Mucosa of rectum (tissue), 2 donors: ENCODE data around the gene PLOD2.

ENCODE experiments used
- H3K27ac ChIP-seq, 2 donors: one replicate each; pipeline ENCODE4 v1.7.0; 2013; ENCODE audit warnings: inconsistent platforms in 2 of 2, low read depth in 2 of 2, low read length in 2 of 2
- H3K27me3 ChIP-seq, 2 donors: one replicate each; pipeline ENCODE4 v1.7.0; 2013; ENCODE audit warnings: low read length in 2 of 2; ENCODE audit not compliant: control insufficient read depth in 2 of 2, insufficient read depth in 2 of 2
- H3K36me3 ChIP-seq, 2 donors: one replicate each; pipeline ENCODE4 v1.7.0; 2013; ENCODE audit warnings: low read length in 2 of 2; ENCODE audit not compliant: control insufficient read depth in 2 of 2, insufficient read depth in 2 of 2
- H3K4me1 ChIP-seq, 2 donors: one replicate each; pipeline ENCODE4 v1.7.0; 2013; ENCODE audit warnings: low read length in 2 of 2, mild to moderate bottlenecking in 1 of 2; ENCODE audit not compliant: control insufficient read depth in 2 of 2, insufficient read depth in 2 of 2
- H3K4me3 ChIP-seq, 2 donors: one replicate each; pipeline ENCODE4 v1.7.0; 2013; ENCODE audit warnings: low read length in 2 of 2
- H3K9ac ChIP-seq, 2 donors: one replicate each; pipeline ENCODE4 v1.7.0; 2013; ENCODE audit warnings: low read length in 2 of 2, low read depth in 1 of 2, mild to moderate bottlenecking in 1 of 2
- H3K9me3 ChIP-seq, 2 donors: one replicate each; pipeline ENCODE4 v1.7.0; 2013; ENCODE audit warnings: low read length in 2 of 2; ENCODE audit not compliant: control insufficient read depth in 2 of 2
- donor health status: healthy.
- donor health status: Normal muscosa, but diverticular disease.

PLOD2 gene

DNA sequence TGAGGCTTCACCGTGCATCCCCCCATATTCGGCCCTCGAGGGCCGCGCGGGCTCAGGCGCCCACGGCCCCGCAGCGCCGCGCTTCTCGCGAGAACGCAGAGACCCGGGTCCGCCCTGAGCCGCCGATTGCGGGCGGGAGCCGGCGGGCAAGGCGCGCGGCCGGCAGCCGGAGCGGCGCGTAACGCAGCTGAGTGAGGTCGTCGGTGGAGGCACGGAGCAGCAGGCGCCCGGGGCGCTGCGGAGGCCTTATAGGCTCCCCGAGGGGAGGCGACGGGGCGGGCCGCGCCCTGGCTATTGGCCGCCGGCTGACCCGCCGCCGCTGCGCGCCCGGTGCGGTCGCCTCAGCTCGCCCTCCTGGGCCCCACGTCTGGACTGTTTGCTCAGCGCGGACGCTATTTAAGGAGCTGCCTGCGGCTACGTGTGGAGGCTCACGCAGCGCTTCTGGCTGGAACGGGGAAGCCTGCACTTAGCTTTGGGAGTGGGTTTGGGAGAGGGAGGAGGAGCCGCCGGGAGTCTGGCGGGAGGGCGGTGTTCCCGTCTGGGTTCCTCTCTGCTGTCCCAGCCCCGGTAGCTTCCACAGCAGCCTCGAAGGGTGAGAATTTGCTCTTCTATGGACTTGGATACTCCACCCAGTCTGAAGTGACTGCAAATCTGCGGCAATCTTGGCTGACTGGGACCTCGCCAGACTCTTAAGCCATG, at the start of gene PLOD2:
Gene PLOD2, minus strand, starts transcription at position 221 of the 699 bp plus-strand sequence. Its CDS starts 195 bp downstream, at position 26.
- peaks cover 13 to 30% of the 10 kb centered on the region in 2 donors for H3K4me1 ChIP-seq
- H3K36me3 ChIP-seq = no peaks in the 10 kb centered on the region
- H3K4me3 ChIP-seq = peak within 1 kb of the TSS; percentile 77 to 97
- H3K27ac ChIP-seq = peak within 1 kb of the TSS; percentile 94 to 95
- no peaks in the 10 kb centered on the region for H3K27me3 ChIP-seq
- no peaks in the 10 kb centered on the region for H3K9me3 ChIP-seq
- H3K9ac ChIP-seq = peak within 1 kb of the TSS; percentile 82 to 84

GRCh38 chr3:146209371-146209770, 48.4 kb upstream of the PLOD2 start:
- Histone ChIP-seq H3K27ac (no peak overlapping the region), H3K9me3 (no peaks in the 10 kb centered on the region), H3K36me3 (peaks cover 0 to 5% of the 10 kb centered on the region in 2 donors), H3K4me1 (no peaks in the 10 kb centered on the region), H3K9ac (no peak overlapping the region), H3K27me3 (no peaks in the 10 kb centered on the region), H3K4me3 (no peak overlapping the region)

- no peak overlapping the region for H3K4me3 ChIP-seq
- no peaks in the 10 kb centered on the region for H3K9me3 ChIP-seq
- no peaks in the 10 kb centered on the region for H3K27me3 ChIP-seq
- H3K9ac ChIP-seq = no peak overlapping the region
- H3K27ac ChIP-seq = no peak overlapping the region
- H3K36me3 ChIP-seq = peaks cover 3 to 10% of the 10 kb centered on the region in 2 donors
- H3K4me1 ChIP-seq = no peaks in the 10 kb centered on the region
These were observed 42.8 kb upstream of the PLOD2 start for GRCh38 chr3:146203776-146204175.

- peaks cover 3 to 8% of the 10 kb centered on the region in 2 donors for H3K36me3 ChIP-seq
- no peak overlapping the region for H3K4me3 ChIP-seq
- H3K27me3 ChIP-seq = no peaks in the 10 kb centered on the region
- H3K4me1 ChIP-seq = no peaks in the 10 kb centered on the region
- H3K27ac ChIP-seq = no peak overlapping the region
- no peaks in the 10 kb centered on the region for H3K9me3 ChIP-seq
- no peak overlapping the region for H3K9ac ChIP-seq
These were observed 39.7 kb upstream of the PLOD2 start for GRCh38 chr3:146200461-146201220.

DNA sequence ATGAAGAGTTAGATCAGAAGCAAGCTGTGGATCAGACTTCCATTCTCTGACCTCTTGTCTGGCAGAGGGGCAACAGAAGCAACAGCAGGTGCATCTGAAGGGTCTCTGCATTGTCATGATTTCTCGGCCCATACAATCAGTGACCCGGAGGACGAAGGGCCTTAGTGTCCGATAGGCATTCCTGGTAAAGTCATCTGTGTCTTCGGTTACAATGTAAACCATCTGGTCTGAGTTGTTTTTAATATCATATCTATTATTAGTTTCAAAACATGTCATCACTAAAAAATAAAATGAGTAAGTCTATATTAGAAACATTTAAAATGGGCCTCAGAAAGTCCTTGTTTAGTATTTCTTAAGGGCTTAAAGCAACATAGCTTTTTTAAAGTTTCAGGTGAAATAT, 38.8 kb upstream of the PLOD2 start:
- no peak overlapping the region for H3K9ac ChIP-seq
- H3K4me1 ChIP-seq = no peaks in the 10 kb centered on the region
- no peaks in the 10 kb centered on the region for H3K9me3 ChIP-seq
- H3K36me3 ChIP-seq = peaks cover 6 to 9% of the 10 kb centered on the region in 2 donors
- no peaks in the 10 kb centered on the region for H3K27me3 ChIP-seq
- H3K27ac ChIP-seq = no peak overlapping the region
- no peak overlapping the region for H3K4me3 ChIP-seq

- Histone ChIP-seq H3K9ac (no peak overlapping the region), H3K4me3 (no peak overlapping the region), H3K27me3 (no peaks in the 10 kb centered on the region), H3K9me3 (no peaks in the 10 kb centered on the region), H3K4me1 (no peaks in the 10 kb centered on the region), H3K36me3 (peaks cover 5 to 6% of the 10 kb centered on the region in 2 donors), H3K27ac (no peak overlapping the region)
These were observed 35.8 kb upstream of the PLOD2 start for GRCh38 chr3:146196789-146197188.

DNA sequence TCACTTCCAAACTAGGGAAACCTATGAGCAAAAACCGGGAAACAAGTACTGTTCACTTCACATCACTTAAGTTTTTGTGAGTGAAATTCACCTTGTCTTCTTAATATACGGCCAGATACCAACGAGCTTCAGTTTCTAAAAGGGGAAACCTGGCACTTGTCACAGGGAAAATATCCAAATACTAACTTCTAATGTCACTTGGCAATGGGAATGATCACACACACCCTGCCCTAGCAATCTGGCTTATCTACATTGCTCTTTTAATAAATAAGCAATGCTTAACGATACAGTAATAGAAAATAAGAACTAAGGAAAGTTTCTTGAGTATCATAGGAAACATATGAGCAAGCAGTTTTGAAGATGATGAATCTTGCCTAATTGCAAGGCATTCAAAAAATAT, 34.6 kb upstream of the PLOD2 start:
- no peaks in the 10 kb centered on the region for H3K9me3 ChIP-seq
- H3K9ac ChIP-seq = no peak overlapping the region
- no peak overlapping the region for H3K27ac ChIP-seq
- H3K4me3 ChIP-seq = no peak overlapping the region
- peaks cover 5 to 6% of the 10 kb centered on the region in 2 donors for H3K36me3 ChIP-seq
- no peaks in the 10 kb centered on the region for H3K27me3 ChIP-seq
- H3K4me1 ChIP-seq = no peaks in the 10 kb centered on the region

- no peak overlapping the region for H3K27ac ChIP-seq
These were observed 34.0 kb upstream of the PLOD2 start for GRCh38 chr3:146195030-146195429.

GRCh38 chr3:146191051-146191450, 30.1 kb upstream of the PLOD2 start:
- H3K4me3 ChIP-seq = no peak overlapping the region
- no peaks in the 10 kb centered on the region for H3K27me3 ChIP-seq
- no peak overlapping the region for H3K27ac ChIP-seq
- no peaks in the 10 kb centered on the region for H3K9me3 ChIP-seq
- no peak overlapping the region for H3K9ac ChIP-seq
- H3K4me1 ChIP-seq = no peaks in the 10 kb centered on the region
- H3K36me3 ChIP-seq = peaks cover 4 to 5% of the 10 kb centered on the region in 2 donors

More at GRCh38 chr3:146195030-146195429, 34.0 kb upstream of the PLOD2 start:
- H3K4me1 ChIP-seq = no peaks in the 10 kb centered on the region
- peaks cover 5 to 6% of the 10 kb centered on the region in 2 donors for H3K36me3 ChIP-seq
- no peaks in the 10 kb centered on the region for H3K9me3 ChIP-seq
- no peak overlapping the region for H3K9ac ChIP-seq
- no peak overlapping the region for H3K4me3 ChIP-seq
- no peaks in the 10 kb centered on the region for H3K27me3 ChIP-seq

DNA sequence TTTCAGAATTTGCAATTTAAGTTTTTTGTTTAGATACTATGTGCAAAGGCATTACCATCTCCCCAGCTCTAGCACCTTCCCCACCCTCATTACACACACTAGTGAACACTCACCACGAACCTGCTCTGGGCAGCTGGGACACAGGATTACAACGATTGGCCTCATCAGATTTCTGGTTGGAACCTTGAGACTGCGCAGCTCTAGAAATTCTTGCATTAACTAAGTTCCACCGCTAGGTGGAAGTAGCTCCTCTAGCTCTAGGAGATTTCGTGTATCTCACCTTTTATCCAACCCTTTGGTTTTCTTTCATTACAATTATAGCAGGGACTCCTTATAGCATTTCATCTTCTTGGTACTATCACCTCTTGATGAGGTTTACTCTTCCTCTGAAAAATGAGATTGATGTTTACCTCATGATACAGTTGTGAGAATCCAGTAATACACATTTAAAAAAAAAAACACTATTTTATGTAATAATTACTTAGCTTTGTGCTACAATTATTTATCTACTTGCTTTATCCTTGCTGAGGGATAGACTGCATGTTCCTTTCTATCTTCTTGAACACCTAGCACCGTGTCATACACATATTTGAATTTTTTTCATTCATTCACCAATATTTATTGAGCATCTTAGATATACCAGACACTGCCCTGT, 28.7 kb upstream of the PLOD2 start:
- no peaks in the 10 kb centered on the region for H3K4me1 ChIP-seq

More for the DNA sequence above, 28.7 kb upstream of the PLOD2 start:
- peaks cover 0 to under 1% of the 10 kb centered on the region in 2 donors for H3K36me3 ChIP-seq
- no peaks in the 10 kb centered on the region for H3K27me3 ChIP-seq
- no peak overlapping the region for H3K4me3 ChIP-seq
- no peaks in the 10 kb centered on the region for H3K9me3 ChIP-seq
- H3K9ac ChIP-seq = no peak overlapping the region
- no peak overlapping the region for H3K27ac ChIP-seq
